ENCODE results near the gene KLF1.

KLF1 gene

GRCh38 chr19:12838182-12838885 lies 48.7 kb downstream of the KLF1 start, which contains the start of gene MAST1:
Gene MAST1 (plus strand): TSS chr19:12838515. CDS start chr19:12838573, 58 bp downstream.
- H3K27ac ChIP-seq (ENCODE audit: insufficient read depth, low read length, poor library complexity, severe bottlenecking) = no peak within 1 kb of the TSS
- H3K36me3 ChIP-seq (ENCODE audit: control insufficient read depth, insufficient read depth, low read length) = no peaks in the 10 kb centered on the region
- H3K4me3 ChIP-seq (ENCODE audit: insufficient read depth, low read depth, low read length, poor library complexity, severe bottlenecking) = peak within 1 kb of the TSS; percentile 32
- peak; percentile 13 to 36 (median 14) for DNase-seq
- H3K4me1 ChIP-seq (ENCODE audit: control insufficient read depth, insufficient read depth, low read length, poor library complexity, severe bottlenecking) = peaks cover 29% of the 10 kb centered on the region
- no peaks in the 10 kb centered on the region for H3K9me3 ChIP-seq (ENCODE audit: control insufficient read depth, low read length)
- H3K27me3 ChIP-seq (replicated peaks; ENCODE audit: control insufficient read depth, insufficient read depth, low read length, poor library complexity, severe bottlenecking) = peaks cover 69% of the 10 kb centered on the region

DNA sequence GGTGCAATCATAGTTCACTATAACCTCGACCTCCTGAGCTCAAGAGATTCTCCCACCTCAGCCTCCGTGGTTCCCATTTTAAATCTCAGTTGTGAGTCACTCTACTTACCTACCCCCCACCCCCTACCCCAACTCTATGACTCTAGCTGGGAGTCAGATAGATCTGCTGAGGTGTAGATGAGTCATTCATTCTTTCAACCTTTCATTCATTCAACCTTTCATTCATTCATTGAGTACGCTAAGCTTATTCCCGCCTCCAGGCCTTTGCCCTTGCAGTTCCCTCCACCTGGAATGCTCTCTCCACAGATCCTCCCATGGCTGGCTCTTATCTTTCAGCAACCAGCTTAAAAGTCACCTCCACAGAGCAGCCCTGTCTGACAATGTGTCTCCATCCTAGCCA lies 49.8 kb downstream of the KLF1 start:
- no peak for DNase-seq
- Histone ChIP-seq H3K36me3 (ENCODE audit: control insufficient read depth, insufficient read depth, low read length) (no peaks in the 10 kb centered on the region), H3K27me3 (replicated peaks; ENCODE audit: control insufficient read depth, insufficient read depth, low read length, poor library complexity, severe bottlenecking) (peaks cover 77% of the 10 kb centered on the region), H3K4me1 (ENCODE audit: control insufficient read depth, insufficient read depth, low read length, poor library complexity, severe bottlenecking) (peaks cover 38% of the 10 kb centered on the region), H3K9me3 (ENCODE audit: control insufficient read depth, low read length) (no peaks in the 10 kb centered on the region), H3K4me3 (ENCODE audit: insufficient read depth, low read depth, low read length, poor library complexity, severe bottlenecking) (no peak overlapping the region), H3K27ac (ENCODE audit: insufficient read depth, low read length, poor library complexity, severe bottlenecking) (no peak overlapping the region)

- Histone ChIP-seq H3K27ac (ENCODE audit: insufficient read depth, low read length, poor library complexity, severe bottlenecking) (no peak overlapping the region), H3K4me3 (ENCODE audit: insufficient read depth, low read depth, low read length, poor library complexity, severe bottlenecking) (no peak overlapping the region), H3K36me3 (ENCODE audit: control insufficient read depth, insufficient read depth, low read length) (no peaks in the 10 kb centered on the region), H3K4me1 (ENCODE audit: control insufficient read depth, insufficient read depth, low read length, poor library complexity, severe bottlenecking) (peaks cover 40% of the 10 kb centered on the region), H3K27me3 (replicated peaks; ENCODE audit: control insufficient read depth, insufficient read depth, low read length, poor library complexity, severe bottlenecking) (peaks cover 83% of the 10 kb centered on the region), H3K9me3 (ENCODE audit: control insufficient read depth, low read length) (no peaks in the 10 kb centered on the region)
- no peak for DNase-seq
These were observed 50.5 kb downstream of the KLF1 start for GRCh38 chr19:12836529-12836863.

GRCh38 chr19:12834976-12835757 lies 51.8 kb downstream of the KLF1 start:
- Histone ChIP-seq H3K4me3 (ENCODE audit: insufficient read depth, low read depth, low read length, poor library complexity, severe bottlenecking) (no peak overlapping the region), H3K36me3 (ENCODE audit: control insufficient read depth, insufficient read depth, low read length) (no peaks in the 10 kb centered on the region), H3K4me1 (ENCODE audit: control insufficient read depth, insufficient read depth, low read length, poor library complexity, severe bottlenecking) (peaks cover 30% of the 10 kb centered on the region), H3K9me3 (ENCODE audit: control insufficient read depth, low read length) (no peaks in the 10 kb centered on the region), H3K27ac (ENCODE audit: insufficient read depth, low read length, poor library complexity, severe bottlenecking) (no peak overlapping the region), H3K27me3 (replicated peaks; ENCODE audit: control insufficient read depth, insufficient read depth, low read length, poor library complexity, severe bottlenecking) (peaks cover 81% of the 10 kb centered on the region)
- no peak for DNase-seq

DNA sequence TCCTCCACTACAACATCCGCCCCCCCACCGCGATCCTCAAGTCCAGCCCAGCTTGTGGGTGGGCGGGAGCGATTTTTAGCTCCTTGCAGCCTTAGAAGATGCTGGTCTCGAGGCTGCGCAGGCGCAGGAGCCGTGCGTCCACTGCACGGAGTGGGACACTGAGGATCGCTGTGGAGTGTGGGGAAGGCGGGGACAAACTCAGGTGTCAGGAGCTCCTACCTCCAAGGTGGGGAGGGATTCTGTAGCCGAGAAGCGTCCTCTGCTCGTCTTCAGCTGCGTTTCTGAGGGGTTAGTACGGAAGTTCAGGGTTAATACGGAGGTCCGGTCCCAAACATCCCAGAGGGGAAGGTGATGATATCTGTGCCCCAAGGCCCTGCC lies 52.4 kb downstream of the KLF1 start, which contains the start of gene RTBDN:
Gene RTBDN, minus strand, starts transcription at position 14 of the 378 bp plus-strand sequence. CDS start 4,600 bp downstream, outside the sequence.
- Histone ChIP-seq H3K4me3 (ENCODE audit: insufficient read depth, low read depth, low read length, poor library complexity, severe bottlenecking) (peak within 1 kb of the TSS; percentile 12), H3K4me1 (ENCODE audit: control insufficient read depth, insufficient read depth, low read length, poor library complexity, severe bottlenecking) (peaks cover 30% of the 10 kb centered on the region), H3K27ac (ENCODE audit: insufficient read depth, low read length, poor library complexity, severe bottlenecking) (no peak within 1 kb of the TSS), H3K9me3 (ENCODE audit: control insufficient read depth, low read length) (no peaks in the 10 kb centered on the region), H3K27me3 (replicated peaks; ENCODE audit: control insufficient read depth, insufficient read depth, low read length, poor library complexity, severe bottlenecking) (peaks cover 84% of the 10 kb centered on the region), H3K36me3 (ENCODE audit: control insufficient read depth, insufficient read depth, low read length) (no peaks in the 10 kb centered on the region)
- DNase-seq = no peak
